ENCODE results near the gene EMC8. TPM values are rescaled to one million over a fixed set of nuclear protein-coding genes. Genes with fewer than 3 reads are reported as not detected.
A peak's percentile ranks its signal among the peaks of the same experiment; 100 is the strongest.

EMC8 gene
- total RNA-seq, 1 experiment from 2014 or later, result 57.9 TPM

DNA sequence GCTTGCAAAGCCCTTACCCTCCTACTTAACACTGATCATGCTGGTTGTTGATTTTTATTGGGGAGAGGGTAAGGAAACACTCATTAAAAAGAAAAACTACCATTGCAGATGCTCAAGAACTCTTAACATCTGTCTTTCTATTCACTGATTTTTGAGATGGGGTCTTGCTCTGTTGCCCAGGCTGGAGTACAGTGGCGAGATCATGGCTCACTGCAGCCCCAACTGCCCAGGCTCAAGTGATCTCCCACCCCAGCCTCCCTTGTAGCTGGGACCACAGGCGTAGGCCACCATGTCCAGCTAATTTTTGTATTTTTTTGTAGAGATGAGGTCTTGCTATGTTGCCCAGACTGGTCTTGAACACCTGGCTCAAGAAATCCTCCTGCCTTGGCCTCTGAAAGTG, 14.5 kb downstream of the EMC8 start:
- DNase-seq (ENCODE audit: low spot score), result no peak

DNA sequence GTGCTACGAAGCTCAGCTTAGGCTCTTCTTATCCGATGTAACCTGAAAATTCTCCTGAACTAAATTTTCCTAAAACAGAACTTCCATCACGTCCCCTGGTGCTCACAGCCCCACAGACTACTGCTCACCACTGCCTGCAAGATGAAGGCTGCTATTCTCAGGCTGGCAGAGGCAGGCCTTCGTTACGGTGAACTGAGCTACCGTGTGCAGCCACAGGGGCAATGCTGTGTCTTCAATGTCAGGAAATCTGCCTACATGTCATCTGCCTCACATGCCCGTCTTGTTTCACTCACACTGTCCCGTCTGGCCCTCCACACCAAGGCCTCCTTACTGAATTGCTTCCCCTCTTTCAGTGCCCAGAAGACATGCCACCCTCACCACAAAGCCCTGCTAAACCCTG, 15.9 kb downstream of the EMC8 start:
- DNase-seq (ENCODE audit: low spot score), result no peak

DNA sequence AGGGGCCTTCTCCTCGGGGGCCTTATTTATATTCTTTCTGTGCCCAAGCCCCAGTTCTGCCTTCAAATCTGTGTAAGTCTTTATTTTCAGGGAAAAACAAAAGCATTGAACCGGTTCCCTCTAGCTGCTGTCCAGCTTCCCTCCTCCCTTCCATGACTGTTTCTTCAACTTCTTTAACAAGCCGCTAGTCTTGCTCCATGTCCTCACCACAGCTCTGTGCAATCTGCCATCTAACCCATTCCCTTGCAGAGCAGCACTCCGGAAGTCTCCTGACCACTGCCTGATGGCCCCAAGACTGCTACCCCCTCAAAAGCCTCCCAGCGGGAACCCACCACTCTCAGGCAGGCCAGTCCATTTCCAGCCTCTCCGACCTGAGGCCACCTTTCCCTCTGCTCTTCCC, 16.9 kb downstream of the EMC8 start:
- DNase-seq (ENCODE audit: low spot score), result no peak

- no peak for DNase-seq (ENCODE audit: low spot score)
These were observed 17.5 kb downstream of the EMC8 start for GRCh38 chr16:85781695-85782370.

DNA sequence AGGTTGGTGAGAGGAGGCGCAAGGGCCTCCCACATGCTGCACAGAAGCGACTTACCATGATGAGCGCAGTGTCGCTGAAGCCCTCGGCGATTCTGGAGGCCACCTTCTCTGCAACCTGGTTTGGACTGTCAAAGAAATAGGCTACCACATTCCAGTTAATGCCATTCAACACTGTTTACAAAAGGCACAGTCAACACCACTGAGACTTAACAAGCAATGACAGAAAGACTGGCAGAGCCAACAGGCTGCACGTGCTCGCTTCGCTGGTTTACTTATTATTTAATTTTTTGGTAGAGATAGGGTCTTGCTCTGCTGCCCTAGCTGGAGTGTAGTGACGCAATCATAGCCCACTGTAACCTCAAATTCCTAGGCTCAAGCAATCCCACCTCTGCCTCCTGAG, 18.2 kb downstream of the EMC8 start:
- DNase-seq (ENCODE audit: low spot score), result no peak

GRCh38 chr16:85780281-85780680, 19.1 kb downstream of the EMC8 start:
- DNase-seq (ENCODE audit: low spot score), result no peak

- no peak for DNase-seq (ENCODE audit: low spot score)
These were observed 20.5 kb downstream of the EMC8 start for GRCh38 chr16:85778873-85779272.

GRCh38 chr16:85777583-85778310, 21.6 kb downstream of the EMC8 start:
- peak; percentile 47 for DNase-seq (ENCODE audit: low spot score)

- no peak for DNase-seq (ENCODE audit: low spot score)
These were observed 24.5 kb downstream of the EMC8 start for GRCh38 chr16:85774811-85775210.

GRCh38 chr16:85774136-85774535, 25.2 kb downstream of the EMC8 start:
- no peak for DNase-seq (ENCODE audit: low spot score)

DNA sequence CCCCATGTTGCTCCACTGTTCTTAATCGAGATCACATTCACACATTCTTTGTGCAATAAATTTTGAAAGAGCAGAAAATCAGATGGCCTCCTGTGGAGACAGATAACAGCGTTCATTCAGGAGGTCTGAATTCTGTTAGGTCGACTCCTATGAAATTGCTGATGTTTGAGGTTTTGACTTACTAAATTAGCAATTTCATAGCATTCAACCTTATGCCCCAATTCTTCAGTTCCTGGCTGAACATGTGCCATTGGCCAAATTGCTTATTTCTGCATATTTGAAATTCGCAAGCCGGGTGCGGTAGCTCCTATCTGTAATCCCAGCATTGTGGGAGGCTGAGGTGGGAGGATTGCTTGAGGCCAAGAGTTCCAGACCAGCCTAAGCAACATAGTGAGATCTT, 26.3 kb downstream of the EMC8 start:
- DNase-seq (ENCODE audit: low spot score), result no peak

GRCh38 chr16:85770741-85771140, 28.6 kb downstream of the EMC8 start:
- no peak for DNase-seq (ENCODE audit: low spot score)

GRCh38 chr16:85768199-85768598, 31.1 kb downstream of the EMC8 start:
- DNase-seq (ENCODE audit: low spot score), result no peak

DNA sequence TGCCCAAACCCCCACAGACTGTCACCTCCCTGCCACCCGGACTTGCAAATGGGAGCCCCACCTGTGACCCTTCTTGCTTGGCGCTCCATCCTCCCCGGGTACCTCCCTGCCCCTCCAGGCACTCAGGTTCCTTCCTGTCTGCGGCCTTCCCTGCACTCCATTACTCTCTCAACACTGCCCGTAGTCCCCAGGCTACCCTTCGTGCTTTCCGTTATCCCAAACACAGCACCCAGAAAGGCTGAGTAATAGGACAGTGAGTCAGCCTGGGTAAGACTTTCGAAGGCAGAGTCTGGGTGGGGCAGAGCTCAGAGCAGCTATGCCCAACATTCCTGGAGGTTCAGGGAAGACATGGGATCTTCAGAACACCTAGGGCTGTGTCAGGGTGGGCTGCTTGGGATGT, 31.8 kb downstream of the EMC8 start:
- DNase-seq (ENCODE audit: low spot score), result peak; percentile 91

GRCh38 chr16:85765767-85766166, 33.6 kb downstream of the EMC8 start:
- no peak for DNase-seq (ENCODE audit: low spot score)

DNA sequence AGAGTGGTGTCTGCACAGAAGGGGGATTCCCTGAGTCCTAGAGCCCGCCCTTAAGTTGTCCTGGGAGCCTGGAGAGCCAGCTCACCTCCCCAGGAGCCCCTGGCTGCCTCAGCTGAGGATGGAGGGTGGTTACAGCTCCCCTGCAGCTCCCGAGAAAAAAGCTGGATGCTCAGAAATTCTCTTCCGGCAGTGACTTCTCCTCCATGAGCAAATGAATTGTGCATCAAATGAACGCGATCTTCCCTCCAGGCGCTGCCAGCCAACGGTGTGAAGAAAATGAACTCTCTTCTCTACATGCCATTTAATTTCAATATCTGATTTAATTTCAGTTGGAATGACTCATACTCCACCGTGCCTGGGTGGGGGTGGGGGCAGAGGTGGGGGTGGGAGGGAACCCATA, 34.1 kb downstream of the EMC8 start:
- no peak for DNase-seq (ENCODE audit: low spot score)

DNA sequence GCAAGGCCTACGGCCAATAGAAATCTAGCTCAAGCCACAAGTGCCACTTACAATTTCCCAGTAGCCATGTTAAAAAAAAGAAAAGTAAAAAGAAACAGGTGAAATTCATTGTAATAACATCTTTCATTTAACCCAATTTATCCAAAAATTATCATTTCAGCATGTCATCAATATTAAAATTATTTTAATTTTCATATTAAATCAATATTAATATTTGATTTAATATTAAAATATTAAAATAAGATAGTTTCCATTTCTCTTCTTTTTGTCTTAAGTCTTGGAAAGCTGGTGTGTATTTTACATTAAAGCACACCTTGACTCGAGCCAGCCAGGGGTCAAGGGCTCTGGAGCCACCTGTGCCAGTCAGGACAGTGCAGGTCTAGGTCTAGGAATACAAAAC, 35.7 kb downstream of the EMC8 start:
- DNase-seq (ENCODE audit: low spot score), result no peak

DNA sequence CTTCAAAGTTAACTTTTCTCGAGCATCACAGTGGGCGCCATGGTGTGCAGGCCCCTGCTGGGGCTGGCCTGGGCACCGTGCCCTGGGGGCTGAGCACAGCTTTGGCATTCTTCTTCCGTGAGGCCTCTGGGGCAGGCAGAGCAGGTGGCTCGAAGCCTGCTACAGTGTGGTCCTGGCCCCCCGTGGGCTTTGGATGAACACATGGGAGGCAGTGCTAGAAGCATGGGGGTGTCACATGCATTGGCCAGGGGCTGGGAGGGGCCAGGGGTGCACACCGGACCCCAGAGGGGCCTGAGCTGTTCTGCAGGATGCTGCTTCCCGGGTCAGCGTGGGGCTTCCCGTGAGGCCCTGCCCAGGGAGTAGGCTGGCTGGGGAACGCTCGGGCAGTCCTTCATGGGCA, 36.4 kb downstream of the EMC8 start:
- DNase-seq (ENCODE audit: low spot score), result no peak

DNA sequence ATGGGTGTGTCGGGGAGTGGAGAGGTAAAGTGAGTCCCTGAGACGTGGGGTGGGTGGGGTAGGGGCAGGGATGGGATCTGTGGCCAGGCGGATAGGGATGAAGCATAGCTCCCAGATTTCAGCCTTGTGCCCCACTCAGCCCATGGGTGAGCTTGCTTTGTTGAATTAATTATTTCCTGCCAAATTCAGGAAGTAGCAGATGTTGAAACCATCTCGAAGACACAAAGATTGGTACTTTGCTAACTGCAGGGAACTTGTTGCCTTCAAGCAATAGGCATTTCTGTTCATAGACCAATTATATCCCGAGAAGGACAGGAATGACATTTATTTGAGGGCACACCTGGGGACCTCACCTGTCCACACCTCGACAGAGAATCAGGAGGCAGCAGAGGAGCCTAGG, 37.5 kb downstream of the EMC8 start:
- DNase-seq (ENCODE audit: low spot score), result no peak

- no peak for DNase-seq (ENCODE audit: low spot score)
These were observed 39.5 kb downstream of the EMC8 start for GRCh38 chr16:85759631-85760419.

DNA sequence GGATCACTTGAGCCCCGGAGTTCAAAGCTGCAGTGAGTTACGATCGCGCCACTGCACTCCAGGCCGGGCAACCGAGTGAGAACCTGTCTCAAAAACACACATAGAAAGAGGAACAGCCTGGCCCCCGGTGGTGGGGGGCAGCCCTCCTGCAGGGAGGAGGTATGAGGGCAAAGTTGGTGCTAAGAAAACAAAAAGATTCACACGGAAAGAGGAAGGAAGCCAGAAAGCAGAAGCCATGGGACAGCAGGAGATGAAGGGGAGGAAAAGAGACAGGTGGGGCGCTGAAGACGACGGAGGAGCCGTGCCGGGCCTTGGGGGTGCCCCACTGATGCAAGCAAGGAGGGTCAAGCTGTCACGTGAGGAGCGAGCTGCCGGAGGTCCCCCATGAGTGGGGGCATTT, 40.2 kb downstream of the EMC8 start:
- no peak for DNase-seq (ENCODE audit: low spot score)

GRCh38 chr16:85757341-85757822, 42.0 kb downstream of the EMC8 start:
- peak; percentile 90 for DNase-seq (ENCODE audit: low spot score)
